HG03342 (cell line): ENCODE results near the gene PMEL.
"Not testable (repeated sequence)": the region's sequence is repeated elsewhere in the genome, so short reads cannot be mapped to it uniquely, and the experiment has no call there.

ENCODE experiments used
- ATAC-seq: cut with Tn5 transposase; IDR thresholded peaks from one replicate; pipeline ENCODE4 v1.9.1; 2021; ENCODE audit warnings: mild to moderate bottlenecking, moderate library complexity; ENCODE audit not compliant: unreplicated experiment

PMEL gene

GRCh38 chr12:55965941-55966407 lies at the start of gene PMEL:
Gene PMEL (minus strand): TSS chr12:55966042. CDS start chr12:55966011, 31 bp downstream.
- ATAC-seq = no peak

GRCh38 chr12:56014205-56014604 lies 48.4 kb upstream of the PMEL start:
- ATAC-seq = no peak

- no peak for ATAC-seq
Measured at GRCh38 chr12:56013482-56013881, 47.6 kb upstream of the PMEL start.

GRCh38 chr12:56011509-56012090 lies 45.8 kb upstream of the PMEL start:
- ATAC-seq = no peak

GRCh38 chr12:56010111-56010570 lies 44.3 kb upstream of the PMEL start:
- no peak for ATAC-seq

- ATAC-seq = peak; percentile 29
Measured at GRCh38 chr12:56007564-56008559, 42.0 kb upstream of the PMEL start.

- no peak for ATAC-seq
Measured at GRCh38 chr12:56004211-56004610, 38.4 kb upstream of the PMEL start.

GRCh38 chr12:56003376-56003775 lies 37.5 kb upstream of the PMEL start:
- ATAC-seq = not testable (repeated sequence)

GRCh38 chr12:56001487-56002100 lies 35.8 kb upstream of the PMEL start:
- ATAC-seq = no peak

- not testable (repeated sequence) for ATAC-seq
Measured at GRCh38 chr12:55999999-56000540, 34.2 kb upstream of the PMEL start.

- ATAC-seq = not testable (repeated sequence)
Measured at GRCh38 chr12:55999522-55999921, 33.7 kb upstream of the PMEL start.

- no peak for ATAC-seq
Measured at GRCh38 chr12:55997535-55997859, 31.7 kb upstream of the PMEL start.

GRCh38 chr12:55996715-55997534 lies 31.1 kb upstream of the PMEL start, which contains the start of gene SUOX:
Gene SUOX (plus strand): TSS chr12:55997276. CDS start chr12:56002222, 4,946 bp downstream.
- ATAC-seq = peak; percentile 99

GRCh38 chr12:55996201-55996714 lies 30.4 kb upstream of the PMEL start:
- no peak for ATAC-seq

GRCh38 chr12:55995366-55995765 lies 29.5 kb upstream of the PMEL start:
- no peak for ATAC-seq

GRCh38 chr12:55993230-55993853 lies 27.5 kb upstream of the PMEL start:
- no peak for ATAC-seq

GRCh38 chr12:55991110-55991509 lies 25.3 kb upstream of the PMEL start:
- ATAC-seq = no peak

GRCh38 chr12:55985976-55986375 lies 20.1 kb upstream of the PMEL start:
- ATAC-seq = not testable (repeated sequence)

GRCh38 chr12:55985341-55985740 lies 19.5 kb upstream of the PMEL start:
- no peak for ATAC-seq

- no peak for ATAC-seq
Measured at GRCh38 chr12:55984861-55985260, 19.0 kb upstream of the PMEL start.
